Fibroblast of lung (primary cell): Measurements from ENCODE around the gene WSCD2.

Experiments used
- EZH2 ChIP-seq: IDR thresholded peaks from 2 replicates; pipeline ENCODE4 v1.5.1; 2012; ENCODE audit warnings: low read length, control low read depth, mild to moderate bottlenecking; ENCODE audit errors: missing control alignments
- TF ChIP-seq, protein P1 (sequence below), 2 donors: IDR thresholded peaks in 1 of 2; conservative IDR thresholded peaks in 1 of 2; 1 replicate in 1 of 2; 2 replicates in 1 of 2; pipeline ENCODE4 v1.5.1; 2011 to 2012; ENCODE audit warnings: low read length in 2 of 2, control low read depth in 1 of 2, inconsistent platforms in 1 of 2, low read depth in 1 of 2, mild to moderate bottlenecking in 1 of 2

GRCh38 chr12:108112832-108113556 is 16.1 kb upstream of the WSCD2 start:
- TF ChIP-seq, protein P1, sequence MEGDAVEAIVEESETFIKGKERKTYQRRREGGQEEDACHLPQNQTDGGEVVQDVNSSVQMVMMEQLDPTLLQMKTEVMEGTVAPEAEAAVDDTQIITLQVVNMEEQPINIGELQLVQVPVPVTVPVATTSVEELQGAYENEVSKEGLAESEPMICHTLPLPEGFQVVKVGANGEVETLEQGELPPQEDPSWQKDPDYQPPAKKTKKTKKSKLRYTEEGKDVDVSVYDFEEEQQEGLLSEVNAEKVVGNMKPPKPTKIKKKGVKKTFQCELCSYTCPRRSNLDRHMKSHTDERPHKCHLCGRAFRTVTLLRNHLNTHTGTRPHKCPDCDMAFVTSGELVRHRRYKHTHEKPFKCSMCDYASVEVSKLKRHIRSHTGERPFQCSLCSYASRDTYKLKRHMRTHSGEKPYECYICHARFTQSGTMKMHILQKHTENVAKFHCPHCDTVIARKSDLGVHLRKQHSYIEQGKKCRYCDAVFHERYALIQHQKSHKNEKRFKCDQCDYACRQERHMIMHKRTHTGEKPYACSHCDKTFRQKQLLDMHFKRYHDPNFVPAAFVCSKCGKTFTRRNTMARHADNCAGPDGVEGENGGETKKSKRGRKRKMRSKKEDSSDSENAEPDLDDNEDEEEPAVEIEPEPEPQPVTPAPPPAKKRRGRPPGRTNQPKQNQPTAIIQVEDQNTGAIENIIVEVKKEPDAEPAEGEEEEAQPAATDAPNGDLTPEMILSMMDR (conservative IDR thresholded peaks at IDR 0.05 in 1 of 2, IDR thresholded peaks at IDR 0.05 in 1 of 2; ENCODE audit: low read depth in 1 of 2, low read length in 2 of 2), result no peak
- TF ChIP-seq EZH2, result no peak
